ENCODE measurements around the gene PDE9A.

PDE9A gene

GRCh38 chr21:42644223-42645208, 8.9 kb upstream of the PDE9A start:
- Histone ChIP-seq H3K27ac (ENCODE audit: low read length) (no peak overlapping the region), H3K4me1 (ENCODE audit: low read length) (0 out of 2 replicates have a peak, but pooled peaks cover 5% of the 10 kb centered on the region), H3K9me3 (replicated peaks; ENCODE audit: insufficient read depth, low read length) (no peaks in the 10 kb centered on the region), H3K4me2 (ENCODE audit: low read depth, low read length) (peak overlapping the region; percentile 8; the same call in 1 of the 2 replicates), H3K9me2 (replicated peaks; ENCODE audit: insufficient read depth, low read length) (no peaks in the 10 kb centered on the region), H4K20me1 (ENCODE audit: insufficient read depth, low read length) (no peaks in the 10 kb centered on the region), H3K4me3 (ENCODE audit: low read length) (no peak overlapping the region), H3K36me3 (replicated peaks; ENCODE audit: insufficient read depth, low read length) (no peaks in the 10 kb centered on the region), H3K9ac (ENCODE audit: low read length) (no peak overlapping the region), H3K79me2 (ENCODE audit: low read length) (no peaks in the 10 kb centered on the region), H3F3A (ENCODE audit: insufficient read depth, low read length) (no peaks in the 10 kb centered on the region), H3K27me3 (replicated peaks; ENCODE audit: insufficient read depth, low read length) (peaks cover 99% of the 10 kb centered on the region), H2AFZ (ENCODE audit: low read length) (0 out of 2 replicates have a peak overlapping the region, but pooled peaks have one; percentile 2)
- TF ChIP-seq CTCF (IDR thresholded peaks at IDR 0.05; ENCODE audit: low read length) (no peak), EZH2phosphoT487 (IDR thresholded peaks at IDR 0.05; ENCODE audit: low read length) (no peak), EZH2 (optimal IDR thresholded peaks at IDR 0.05; ENCODE audit: low read depth, low read length) (no peak)
- DNase-seq: no peak

GRCh38 chr21:42645211-42646075, 8.0 kb upstream of the PDE9A start:
- TF ChIP-seq EZH2phosphoT487 (IDR thresholded peaks at IDR 0.05; ENCODE audit: low read length) (no peak), EZH2 (optimal IDR thresholded peaks at IDR 0.05; ENCODE audit: low read depth, low read length) (no peak), CTCF (IDR thresholded peaks at IDR 0.05; ENCODE audit: low read length) (no peak)
- Histone ChIP-seq H3K27ac (ENCODE audit: low read length) (no peak overlapping the region), H3K9me3 (replicated peaks; ENCODE audit: insufficient read depth, low read length) (no peaks in the 10 kb centered on the region), H3K27me3 (replicated peaks; ENCODE audit: insufficient read depth, low read length) (peaks cover 99% of the 10 kb centered on the region), H3K4me1 (ENCODE audit: low read length) (0 out of 2 replicates have a peak, but pooled peaks cover 5% of the 10 kb centered on the region), H2AFZ (ENCODE audit: low read length) (0 out of 2 replicates have a peak overlapping the region, but pooled peaks have one; percentile 2), H4K20me1 (ENCODE audit: insufficient read depth, low read length) (no peaks in the 10 kb centered on the region), H3K9me2 (replicated peaks; ENCODE audit: insufficient read depth, low read length) (no peaks in the 10 kb centered on the region), H3K9ac (ENCODE audit: low read length) (no peak overlapping the region), H3F3A (ENCODE audit: insufficient read depth, low read length) (no peaks in the 10 kb centered on the region), H3K36me3 (replicated peaks; ENCODE audit: insufficient read depth, low read length) (no peaks in the 10 kb centered on the region), H3K4me2 (ENCODE audit: low read depth, low read length) (peak overlapping the region; percentile 8; the same call in 1 of the 2 replicates), H3K4me3 (ENCODE audit: low read length) (no peak overlapping the region), H3K79me2 (ENCODE audit: low read length) (no peaks in the 10 kb centered on the region)
- peak; percentile 21 for DNase-seq

- H3K9me2 ChIP-seq (replicated peaks; ENCODE audit: insufficient read depth, low read length): no peaks in the 10 kb centered on the region
- H3K79me2 ChIP-seq (ENCODE audit: low read length): no peaks in the 10 kb centered on the region
- H3K9ac ChIP-seq (ENCODE audit: low read length): no peak overlapping the region
- H3K4me3 ChIP-seq (ENCODE audit: low read length): no peak overlapping the region
- H3K4me1 ChIP-seq (ENCODE audit: low read length): 0 out of 2 replicates have a peak, but pooled peaks cover 5% of the 10 kb centered on the region
- peaks cover 99% of the 10 kb centered on the region for H3K27me3 ChIP-seq (replicated peaks; ENCODE audit: insufficient read depth, low read length)
- no peak overlapping the region for H2AFZ ChIP-seq (ENCODE audit: low read length)
- DNase-seq: no peak
- H3K4me2 ChIP-seq (ENCODE audit: low read depth, low read length): no peak overlapping the region
- no peaks in the 10 kb centered on the region for H4K20me1 ChIP-seq (ENCODE audit: insufficient read depth, low read length)
- no peak overlapping the region for H3K27ac ChIP-seq (ENCODE audit: low read length)
- no peaks in the 10 kb centered on the region for H3F3A ChIP-seq (ENCODE audit: insufficient read depth, low read length)
- TF ChIP-seq EZH2phosphoT487 (IDR thresholded peaks at IDR 0.05; ENCODE audit: low read length) (no peak), EZH2 (optimal IDR thresholded peaks at IDR 0.05; ENCODE audit: low read depth, low read length) (no peak), CTCF (IDR thresholded peaks at IDR 0.05; ENCODE audit: low read length) (no peak)
- no peaks in the 10 kb centered on the region for H3K9me3 ChIP-seq (replicated peaks; ENCODE audit: insufficient read depth, low read length)
- no peaks in the 10 kb centered on the region for H3K36me3 ChIP-seq (replicated peaks; ENCODE audit: insufficient read depth, low read length)
These were observed 7.2 kb upstream of the PDE9A start for GRCh38 chr21:42646076-42646825.
